A673 (cell line): ENCODE measurements around the gene TERB2.

Experiments
- CTCF ChIP-seq: fragments of 300-800, 200-600 bp; sonication (generic); conservative IDR thresholded peaks from 2 replicates; pipeline ENCODE4 v1.5.1; 2017; ENCODE audit warnings: low read depth, mild to moderate bottlenecking, antibody characterized with exemption, low read length, moderate library complexity, mixed read lengths
- EZH2 ChIP-seq: fragments of 200-600 bp; sonication (generic); IDR thresholded peaks from 2 replicates; pipeline ENCODE4 v1.6.1; 2017; ENCODE audit warnings: borderline replicate concordance, low read depth, mild to moderate bottlenecking, mixed read lengths, antibody characterized with exemption, low read length; ENCODE audit not compliant: poor library complexity, severe bottlenecking

- no peak for TF ChIP-seq CTCF
- no peak for TF ChIP-seq EZH2
Measured at GRCh38 chr15:44999105-44999504, 42.6 kb downstream of the TERB2 start.
